DND-41 (cell line): Measurements from ENCODE around the gene PEAK1.

ENCODE experiments used
- CTCF ChIP-seq: IDR thresholded peaks from 2 replicates; pipeline ENCODE4 v1.5.1; 2012; ENCODE audit warnings: borderline replicate concordance, low read length, moderate library complexity, mild to moderate bottlenecking; ENCODE audit not compliant: poor library complexity, severe bottlenecking; ENCODE audit errors: extremely low read depth
- EZH2 ChIP-seq: IDR thresholded peaks from 3 replicates; pipeline ENCODE4 v1.6.1; 2012; ENCODE audit warnings: borderline replicate concordance, low read depth, mild to moderate bottlenecking, moderate library complexity, low read length, inconsistent platforms; ENCODE audit not compliant: severe bottlenecking

GRCh38 chr15:77400258-77400657 is 19.6 kb downstream of the PEAK1 start:
- no peak for TF ChIP-seq EZH2
- TF ChIP-seq CTCF: no peak
